Myometrial cell (primary cell): ENCODE measurements around the gene HOXD11. TPM values are rescaled to one million over a fixed set of nuclear protein-coding genes. Genes with fewer than 3 reads are reported as not detected.

Source experiments
- total RNA-seq: library from RNA; depleted of rRNA; stranded (reverse); fragments of >200 nt; gene quantifications from 2 replicates; pipeline ENCODE4 v1.2.3, GENCODE V29; 2015

The HOXD11 gene
- 6.6 and 9.4 TPM in 2 replicates for total RNA-seq

DNA sequence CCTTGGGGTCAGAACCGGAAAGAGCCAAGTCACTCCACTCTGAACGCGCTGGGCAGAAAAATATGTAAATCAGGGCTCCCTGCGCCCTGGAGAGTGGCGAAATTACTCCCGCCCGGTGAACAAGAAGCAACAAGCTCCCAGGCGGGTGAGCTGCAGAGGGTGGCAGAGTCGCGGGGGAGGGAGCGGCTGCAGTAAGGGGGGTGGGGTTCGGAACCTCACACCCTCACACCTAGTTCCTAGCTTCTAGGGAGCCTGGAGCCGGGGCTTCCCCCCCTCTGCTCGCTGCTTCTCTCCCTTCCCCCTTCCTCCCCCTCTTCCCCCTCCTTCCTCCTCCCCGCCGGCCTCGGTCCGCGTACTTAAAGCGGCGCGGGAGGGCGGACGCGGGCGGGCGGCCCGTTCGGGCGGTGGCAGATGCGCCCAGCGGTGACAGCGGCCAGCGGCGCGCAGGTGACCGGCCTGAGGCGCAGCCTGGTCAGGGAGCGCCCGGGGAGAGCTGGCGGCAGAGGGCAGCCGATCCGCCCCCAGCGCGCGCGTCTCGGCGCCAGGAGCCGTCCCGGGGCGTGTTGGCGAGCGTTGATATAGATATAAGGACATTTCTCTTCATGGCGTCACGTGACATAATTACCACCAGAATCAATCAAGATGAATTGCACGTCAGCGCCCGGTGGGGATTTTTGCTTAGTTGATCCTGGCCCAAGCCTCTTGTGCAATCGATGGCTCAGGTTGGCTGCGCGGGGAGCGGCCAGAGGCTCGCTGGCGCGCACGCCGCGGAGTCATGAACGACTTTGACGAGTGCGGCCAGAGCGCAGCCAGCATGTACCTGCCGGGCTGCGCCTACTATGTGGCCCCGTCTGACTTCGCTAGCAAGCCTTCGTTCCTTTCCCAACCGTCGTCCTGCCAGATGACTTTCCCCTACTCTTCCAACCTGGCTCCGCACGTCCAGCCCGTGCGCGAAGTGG, at the start of gene HOXD11:
HOXD11 (plus strand) TSS at position 700 of the 959 bp plus-strand sequence; CDS start at position 776, 76 bp downstream.

DNA sequence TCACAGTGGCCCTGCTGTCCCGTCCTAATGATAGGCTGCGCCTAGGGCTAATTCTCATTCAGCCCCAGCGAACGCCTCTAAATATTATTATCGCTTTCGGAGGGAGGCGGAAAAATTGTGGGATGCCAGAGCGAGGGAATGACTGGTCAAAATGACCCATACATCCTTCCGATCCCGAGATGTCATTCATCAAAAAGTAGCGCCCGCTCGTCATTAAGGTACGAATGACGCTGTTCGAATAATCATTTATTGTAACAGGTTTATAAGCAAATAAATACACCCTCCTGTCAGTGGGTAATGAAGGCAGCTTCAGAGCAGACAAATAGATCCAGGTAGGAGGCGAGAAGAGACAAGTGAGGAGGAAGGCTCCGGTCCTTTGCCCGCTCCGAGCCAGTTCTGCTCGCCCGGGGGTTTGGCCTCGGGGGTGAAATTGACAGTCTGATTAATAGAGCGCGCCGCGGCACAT, 23.3 kb upstream of the HOXD11 start, which contains the start of gene EVX2:
EVX2 (minus strand) TSS at position 167 of the 466 bp plus-strand sequence. CDS start 186 bp downstream, outside the sequence.

DNA sequence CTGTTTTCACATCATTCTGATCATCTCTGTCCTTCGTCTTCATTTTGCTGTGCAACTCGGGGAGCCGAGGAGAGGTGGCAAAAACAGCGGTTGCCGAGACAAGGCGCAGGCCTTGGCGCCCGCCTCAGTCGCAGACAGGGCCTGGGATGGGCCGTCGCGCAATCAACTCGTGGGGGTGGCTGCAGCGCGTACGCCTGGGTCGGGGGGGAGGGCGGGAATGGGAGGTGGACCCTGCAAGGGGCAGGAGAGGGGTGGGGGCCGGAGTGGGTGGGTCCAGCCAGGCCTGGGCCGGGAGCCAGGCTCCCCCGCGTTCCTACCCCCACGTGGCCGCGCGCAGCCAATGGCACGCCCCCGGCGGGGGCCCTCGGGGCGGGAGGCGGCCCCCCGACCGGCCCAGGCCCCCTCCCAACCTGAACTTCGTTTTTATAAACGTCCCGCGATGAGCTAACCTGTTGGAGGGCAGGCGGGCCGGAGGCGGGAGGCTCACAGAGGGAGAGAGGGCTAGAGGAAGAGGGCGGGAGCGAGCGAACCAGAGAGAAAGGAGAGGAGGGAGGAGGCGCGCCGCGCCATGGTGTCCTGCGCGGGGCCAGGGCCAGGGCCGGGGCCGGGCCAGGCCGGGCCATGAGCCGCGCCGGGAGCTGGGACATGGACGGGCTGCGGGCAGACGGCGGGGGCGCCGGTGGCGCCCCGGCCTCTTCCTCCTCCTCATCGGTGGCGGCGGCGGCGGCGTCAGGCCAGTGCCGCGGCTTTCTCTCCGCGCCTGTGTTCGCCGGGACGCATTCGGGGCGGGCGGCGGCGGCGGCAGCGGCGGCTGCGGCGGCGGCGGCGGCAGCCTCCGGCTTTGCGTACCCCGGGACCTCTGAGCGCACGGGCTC, 14.6 kb upstream of the HOXD11 start, which contains the start of gene HOXD13:
HOXD13 (plus strand) TSS at position 452 of the 875 bp plus-strand sequence; CDS start at position 622, 170 bp downstream.

DNA sequence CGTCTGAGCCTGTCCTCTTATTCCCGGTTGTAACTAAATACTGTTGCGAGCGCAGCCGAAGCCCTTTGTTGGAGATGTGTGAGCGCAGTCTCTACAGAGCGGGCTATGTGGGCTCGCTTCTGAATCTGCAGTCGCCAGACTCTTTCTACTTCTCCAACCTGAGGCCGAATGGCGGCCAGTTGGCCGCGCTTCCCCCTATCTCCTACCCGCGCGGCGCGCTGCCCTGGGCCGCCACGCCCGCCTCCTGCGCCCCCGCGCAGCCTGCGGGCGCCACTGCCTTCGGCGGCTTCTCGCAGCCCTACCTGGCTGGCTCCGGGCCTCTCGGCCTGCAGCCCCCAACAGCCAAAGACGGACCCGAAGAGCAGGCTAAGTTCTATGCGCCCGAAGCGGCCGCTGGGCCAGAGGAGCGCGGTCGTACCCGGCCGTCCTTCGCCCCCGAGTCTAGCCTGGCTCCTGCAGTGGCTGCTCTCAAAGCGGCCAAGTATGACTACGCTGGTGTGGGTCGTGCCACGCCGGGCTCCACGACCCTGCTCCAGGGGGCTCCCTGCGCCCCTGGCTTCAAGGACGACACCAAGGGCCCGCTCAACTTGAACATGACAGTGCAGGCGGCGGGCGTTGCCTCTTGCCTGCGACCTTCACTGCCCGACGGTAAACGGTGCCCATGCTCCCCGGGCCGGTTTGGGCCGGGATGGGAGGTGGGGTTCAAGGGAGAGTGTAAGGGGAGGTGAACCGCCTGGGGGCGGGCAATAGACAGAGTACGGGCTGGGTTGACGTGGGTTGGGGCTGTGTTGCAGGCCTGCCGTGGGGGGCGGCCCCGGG, 7.1 kb upstream of the HOXD11 start, which contains the start of gene HOXD12:
HOXD12 (plus strand) TSS at position 68 of the 819 bp plus-strand sequence; CDS start at position 75, 7 bp downstream.

DNA sequence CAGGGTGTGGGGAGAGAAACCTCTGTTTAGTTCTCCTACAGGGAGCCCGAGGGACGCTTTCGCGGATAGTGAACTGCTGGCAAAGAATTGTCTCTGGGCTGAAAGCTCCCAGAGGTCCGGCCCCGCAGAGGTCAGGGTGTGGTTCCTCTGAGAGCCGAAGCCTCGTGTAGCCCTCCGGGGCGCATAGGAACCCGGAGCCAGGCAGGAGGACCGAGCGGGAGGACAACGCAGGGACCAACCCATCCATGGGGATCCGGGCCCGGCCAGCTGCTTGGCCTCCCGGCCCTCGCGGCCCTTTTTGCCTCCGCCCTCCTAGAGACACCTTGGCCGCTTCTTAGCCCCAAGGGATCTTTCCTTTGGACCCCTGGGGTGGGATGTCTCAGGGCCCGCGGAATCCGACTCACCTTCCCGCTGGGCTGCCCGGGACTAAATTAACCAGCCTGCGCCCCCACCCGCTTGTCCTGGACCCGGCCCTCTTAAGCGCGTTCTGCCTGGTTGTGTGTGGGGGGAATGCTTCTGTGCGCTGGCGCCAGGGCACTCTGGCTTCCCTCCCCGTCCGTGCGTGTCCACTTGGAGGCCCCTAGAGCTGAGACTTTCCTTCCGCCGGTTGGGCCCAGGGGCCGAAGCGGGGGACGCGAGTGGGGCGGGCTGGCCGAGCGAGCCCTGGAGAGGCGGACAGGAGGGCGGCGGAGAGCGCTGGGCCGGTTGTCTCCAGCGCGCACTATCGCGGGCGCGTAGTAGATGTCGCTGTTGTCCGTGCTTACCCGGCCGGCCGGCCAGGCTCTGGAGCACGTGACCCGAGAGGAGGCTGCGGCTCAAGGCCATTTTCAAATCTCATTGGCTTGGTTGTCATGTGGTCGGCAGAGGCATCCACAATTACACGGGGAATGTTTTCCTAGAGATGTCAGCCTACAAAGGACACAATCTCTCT, 9.1 kb downstream of the HOXD11 start, which contains the start of gene HOXD10:
HOXD10 (plus strand) TSS at position 896 of the 931 bp plus-strand sequence. CDS start 56 bp downstream, outside the sequence.

DNA sequence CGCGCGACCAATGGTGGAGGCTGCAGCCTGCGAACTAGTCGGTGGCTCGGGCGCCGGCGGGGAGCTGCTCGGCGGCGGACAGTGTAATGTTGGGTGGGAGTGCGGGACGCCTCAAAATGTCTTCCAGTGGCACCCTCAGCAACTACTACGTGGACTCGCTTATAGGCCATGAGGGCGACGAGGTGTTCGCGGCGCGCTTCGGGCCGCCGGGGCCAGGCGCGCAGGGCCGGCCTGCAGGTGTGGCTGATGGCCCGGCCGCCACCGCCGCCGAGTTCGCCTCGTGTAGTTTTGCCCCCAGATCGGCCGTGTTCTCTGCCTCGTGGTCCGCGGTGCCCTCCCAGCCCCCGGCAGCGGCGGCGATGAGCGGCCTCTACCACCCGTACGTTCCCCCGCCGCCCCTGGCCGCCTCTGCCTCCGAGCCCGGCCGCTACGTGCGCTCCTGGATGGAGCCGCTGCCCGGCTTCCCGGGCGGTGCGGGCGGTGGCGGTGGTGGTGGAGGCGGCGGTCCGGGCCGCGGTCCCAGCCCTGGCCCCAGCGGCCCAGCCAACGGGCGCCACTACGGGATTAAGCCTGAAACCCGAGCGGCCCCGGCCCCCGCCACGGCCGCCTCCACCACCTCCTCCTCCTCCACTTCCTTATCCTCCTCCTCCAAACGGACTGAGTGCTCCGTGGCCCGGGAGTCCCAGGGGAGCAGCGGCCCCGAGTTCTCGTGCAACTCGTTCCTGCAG, 15.8 kb downstream of the HOXD11 start, which contains the start of gene HOXD9:
HOXD9 (plus strand) TSS at position 37 of the 728 bp plus-strand sequence; CDS start at position 87, 50 bp downstream.

DNA sequence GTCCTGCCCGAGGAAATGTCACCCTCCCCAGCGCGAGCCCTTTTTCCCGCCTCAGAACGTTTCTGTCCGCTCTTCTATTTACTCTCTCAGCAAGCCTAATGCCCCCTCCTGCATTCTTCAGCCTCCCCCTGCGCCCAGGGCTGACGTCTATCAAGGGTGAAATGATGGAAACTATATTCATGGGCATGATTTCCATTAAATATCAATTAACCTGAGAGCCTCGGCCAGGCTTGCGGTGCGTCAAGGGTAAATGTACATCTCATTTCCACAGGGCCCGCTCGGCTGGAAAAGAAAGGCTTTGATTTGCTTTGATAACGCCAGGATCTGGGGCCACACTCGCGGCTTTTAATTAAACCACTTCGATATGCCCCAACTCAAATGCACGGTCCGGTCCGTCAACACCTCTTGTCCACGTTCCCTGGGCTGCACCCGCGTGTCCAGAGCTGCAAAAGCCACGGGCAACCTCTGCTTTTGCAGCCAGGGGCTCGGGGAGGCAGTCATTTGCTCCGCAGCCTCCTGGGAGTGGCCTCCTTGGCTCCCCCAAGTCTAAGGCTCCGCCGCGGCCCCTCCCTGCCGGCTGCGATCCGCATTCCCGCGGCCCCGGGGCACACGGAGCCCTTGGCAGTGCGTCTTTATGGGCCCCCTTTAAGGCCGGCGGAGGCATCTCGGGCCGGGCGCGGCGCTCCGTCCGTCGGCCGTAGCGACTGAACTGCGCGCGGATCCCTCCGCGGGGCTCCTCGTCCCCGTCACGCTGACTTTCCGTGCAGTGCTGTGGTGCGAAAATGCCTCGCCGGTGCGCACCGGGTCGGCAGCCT, 22.1 kb downstream of the HOXD11 start, which contains the start of gene HOXD8:
HOXD8 (plus strand) TSS at position 724 of the 815 bp plus-strand sequence. CDS start 662 bp downstream, outside the sequence.

DNA sequence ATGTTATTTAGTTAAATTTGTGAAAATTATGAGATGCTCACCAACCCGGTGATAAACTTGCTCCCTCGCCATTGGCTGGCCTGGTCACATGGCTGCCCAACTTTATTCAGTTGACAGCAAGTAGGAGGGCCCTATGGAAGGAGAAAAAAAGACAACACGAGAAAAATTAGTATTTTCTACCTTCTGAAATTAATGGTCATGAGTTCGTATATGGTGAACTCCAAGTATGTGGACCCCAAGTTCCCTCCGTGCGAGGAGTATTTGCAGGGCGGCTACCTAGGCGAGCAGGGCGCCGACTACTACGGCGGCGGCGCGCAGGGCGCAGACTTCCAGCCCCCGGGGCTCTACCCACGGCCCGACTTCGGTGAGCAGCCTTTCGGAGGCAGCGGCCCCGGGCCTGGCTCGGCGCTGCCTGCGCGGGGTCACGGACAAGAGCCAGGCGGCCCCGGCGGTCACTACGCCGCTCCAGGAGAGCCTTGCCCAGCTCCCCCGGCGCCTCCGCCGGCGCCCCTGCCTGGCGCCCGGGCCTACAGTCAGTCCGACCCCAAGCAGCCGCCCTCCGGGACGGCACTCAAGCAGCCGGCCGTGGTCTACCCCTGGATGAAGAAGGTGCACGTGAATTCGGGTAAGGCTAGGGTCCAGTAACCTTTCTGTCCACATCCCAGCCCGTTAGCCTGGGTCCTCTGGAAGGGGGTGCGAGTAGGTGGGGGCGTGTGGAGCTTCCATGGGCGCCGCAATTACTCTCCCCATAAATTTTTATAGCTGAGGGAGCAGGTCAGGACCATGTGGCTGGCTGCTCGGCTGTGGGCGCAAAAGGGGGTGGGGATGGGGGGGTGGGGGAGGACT, 44.6 kb downstream of the HOXD11 start, which contains the start of gene HOXD4:
HOXD4 (plus strand) TSS at position 109 of the 846 bp plus-strand sequence; CDS start at position 193, 84 bp downstream.

DNA sequence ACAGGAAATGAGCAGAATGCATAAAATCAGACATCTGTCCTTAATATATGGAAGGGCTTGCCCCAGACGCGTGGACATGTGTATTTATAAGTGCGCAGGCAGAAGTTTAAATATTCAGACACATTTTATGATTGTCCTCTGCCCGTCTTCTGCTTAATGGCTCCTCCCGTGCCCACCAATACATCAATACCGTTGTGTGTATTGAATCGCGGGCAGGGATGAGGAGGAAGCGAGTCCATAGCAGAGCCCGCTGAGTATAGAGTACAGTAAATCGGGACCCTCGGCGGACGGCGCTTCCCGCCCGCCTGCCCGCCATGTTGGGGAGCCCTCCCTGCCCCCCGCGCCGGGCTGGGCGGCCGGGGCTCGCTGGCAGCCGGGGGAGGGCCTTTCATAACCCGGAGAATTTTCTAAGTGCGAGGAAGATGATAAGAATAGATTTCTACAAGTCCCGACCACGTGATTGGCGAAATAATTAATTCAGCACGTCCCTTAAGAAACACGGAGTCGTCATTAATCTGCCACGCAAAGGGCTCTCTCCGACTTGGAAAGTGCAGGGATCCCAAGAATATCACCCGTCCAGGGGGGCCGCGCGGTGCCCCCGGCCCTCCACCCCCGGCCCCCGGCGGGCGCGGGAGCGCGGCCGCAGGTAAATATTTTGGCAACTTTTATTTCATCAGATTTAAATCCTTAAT, 49.9 kb downstream of the HOXD11 start, which contains the start of gene HOXD3:
HOXD3 (plus strand) TSS at position 501 of the 692 bp plus-strand sequence. CDS start 11,808 bp downstream, outside the sequence.

Other genes with a start within 250 kb of the HOXD11 start
- gene LNPK, start 105.0 kb upstream of the HOXD11 start, total RNA-seq = 26.2 and 31.5 TPM in 2 replicates
- gene EVX2, start 23.3 kb upstream of the HOXD11 start, total RNA-seq = not detected in 2 replicates
- 0.29 and 0.53 TPM in 2 replicates for gene HOXD13, start 14.6 kb upstream of the HOXD11 start, total RNA-seq
- not detected in 2 replicates for gene HOXD12, start 7.5 kb upstream of the HOXD11 start, total RNA-seq
- gene HOXD10, start 9.5 kb downstream of the HOXD11 start, total RNA-seq = 2.0 and 3.4 TPM in 2 replicates
- gene HOXD9, start 15.4 kb downstream of the HOXD11 start, total RNA-seq = 3.2 and 5.8 TPM in 2 replicates
- gene HOXD8, start 22.4 kb downstream of the HOXD11 start, total RNA-seq = 8.3 and 11.8 TPM in 2 replicates
- gene HOXD4, start 44.3 kb downstream of the HOXD11 start, total RNA-seq = 0.18 and 2.0 TPM in 2 replicates
- gene HOXD3, start 50.0 kb downstream of the HOXD11 start, total RNA-seq = 0.18 and 1.7 TPM in 2 replicates
- not detected in 2 replicates for gene HOXD1, start 81.4 kb downstream of the HOXD11 start, total RNA-seq
- gene MTX2, start 162.2 kb downstream of the HOXD11 start, total RNA-seq = 34.7 and 42.1 TPM in 2 replicates